ENCODE data around the gene MTHFD2L.
"Not testable (repeated sequence)": the region's sequence is repeated elsewhere in the genome, so short reads cannot be mapped to it uniquely, and the experiment has no call there.

MTHFD2L gene

GRCh38 chr4:74331252-74331651 is 173.3 kb downstream of the MTHFD2L start:
- no peak for DNase-seq

DNA sequence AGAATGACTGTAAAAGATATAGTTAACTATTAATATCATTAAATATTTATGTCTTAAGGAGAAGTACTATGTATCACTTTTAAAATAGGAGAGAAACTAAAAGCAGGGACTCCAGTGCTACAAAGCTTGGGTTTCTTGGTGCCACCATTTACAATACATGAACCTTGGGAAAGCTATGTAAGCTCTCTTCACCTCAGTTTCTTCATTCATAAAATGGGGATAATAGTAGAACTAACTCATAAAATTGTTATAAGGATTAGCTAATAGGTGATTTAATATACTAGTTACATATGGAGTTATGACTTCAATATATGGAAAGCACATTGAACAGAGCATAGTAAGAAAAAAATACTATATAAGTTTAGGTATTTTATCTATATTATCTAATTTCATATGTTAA is 174.0 kb downstream of the MTHFD2L start:
- no peak for DNase-seq

DNA sequence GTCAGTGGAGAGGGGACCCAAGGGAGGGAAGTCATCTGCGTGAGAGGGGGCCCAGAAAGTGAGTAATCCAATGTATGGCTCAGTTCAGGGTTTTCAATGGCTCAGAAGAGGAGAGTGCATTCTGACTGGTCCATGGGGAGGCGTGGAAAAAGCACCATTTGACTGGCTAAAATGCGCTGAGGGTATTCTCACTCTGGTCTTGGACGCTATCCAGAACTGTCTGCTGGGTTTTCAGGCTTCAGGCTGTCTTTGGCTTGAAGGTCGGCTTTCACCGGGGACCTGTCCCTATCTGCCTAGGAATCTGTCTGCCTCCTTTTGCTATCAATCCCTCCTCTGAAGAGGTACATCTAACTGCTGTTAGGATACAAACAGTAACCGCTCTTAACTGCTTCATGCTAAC is 176.7 kb downstream of the MTHFD2L start:
- no peak for DNase-seq

DNA sequence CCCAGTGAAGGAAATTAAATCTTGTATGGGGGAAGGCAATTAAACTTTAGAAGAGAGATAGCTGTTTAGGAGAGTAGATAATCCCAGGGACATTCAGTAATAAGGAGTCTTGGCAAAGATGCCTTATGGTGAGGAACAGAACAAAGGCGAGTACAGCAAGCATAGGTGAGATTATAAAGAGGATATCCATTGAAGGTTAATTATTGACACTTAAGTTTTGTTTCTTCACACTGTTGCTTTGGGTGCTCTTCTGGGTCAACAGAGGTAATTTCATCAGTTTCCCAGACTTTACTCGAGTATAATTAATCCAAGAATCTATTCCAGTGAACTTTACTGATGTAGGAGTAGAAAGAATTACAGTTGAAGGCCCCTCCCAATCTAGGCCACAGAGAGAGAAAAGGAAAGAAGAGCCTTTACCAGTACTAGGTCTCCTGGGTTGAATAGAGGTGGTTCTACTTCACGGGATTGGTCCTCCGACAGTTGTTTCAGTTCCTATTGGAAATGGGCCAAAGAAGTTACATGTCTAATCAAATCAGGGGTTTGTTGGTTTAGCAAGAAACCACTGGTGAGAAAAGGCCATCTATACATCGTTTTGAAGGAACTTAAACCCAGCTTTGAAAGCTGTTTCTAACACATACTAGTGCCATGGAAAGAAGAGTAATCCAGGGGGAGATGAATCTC is 177.6 kb downstream of the MTHFD2L start:
- DNase-seq, result no peak

GRCh38 chr4:74338792-74339333 is 180.9 kb downstream of the MTHFD2L start:
- no peak for DNase-seq

GRCh38 chr4:74339501-74339900 is 181.6 kb downstream of the MTHFD2L start:
- DNase-seq, result no peak

DNA sequence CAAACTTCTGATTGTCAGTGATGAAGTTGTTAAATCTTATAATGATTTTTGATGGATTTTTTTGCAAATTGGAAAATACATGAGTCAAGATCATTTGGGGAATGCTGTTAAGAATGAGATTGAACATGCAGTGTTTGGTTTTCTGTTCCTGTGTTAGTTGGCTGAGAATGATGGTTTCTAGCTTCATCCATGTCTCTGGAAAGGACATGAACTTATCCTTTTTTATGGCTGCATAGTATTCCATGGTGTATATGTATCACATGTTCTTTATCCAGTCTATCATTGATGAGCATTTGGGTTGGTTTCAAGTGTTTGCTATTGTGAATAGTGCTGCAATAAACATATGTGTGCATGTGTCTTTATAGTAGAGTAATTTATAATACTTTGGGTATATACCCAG is 182.5 kb downstream of the MTHFD2L start:
- not testable (repeated sequence) for DNase-seq

- no peak for DNase-seq
Measured at GRCh38 chr4:74344031-74344430, 186.1 kb downstream of the MTHFD2L start.
